ENCODE measurements around the gene TTLL7.

The TTLL7 gene

GRCh38 chr1:83998205-83998497 is 781 bp downstream of the TTLL7 start:
- TF ChIP-seq, protein P1, sequence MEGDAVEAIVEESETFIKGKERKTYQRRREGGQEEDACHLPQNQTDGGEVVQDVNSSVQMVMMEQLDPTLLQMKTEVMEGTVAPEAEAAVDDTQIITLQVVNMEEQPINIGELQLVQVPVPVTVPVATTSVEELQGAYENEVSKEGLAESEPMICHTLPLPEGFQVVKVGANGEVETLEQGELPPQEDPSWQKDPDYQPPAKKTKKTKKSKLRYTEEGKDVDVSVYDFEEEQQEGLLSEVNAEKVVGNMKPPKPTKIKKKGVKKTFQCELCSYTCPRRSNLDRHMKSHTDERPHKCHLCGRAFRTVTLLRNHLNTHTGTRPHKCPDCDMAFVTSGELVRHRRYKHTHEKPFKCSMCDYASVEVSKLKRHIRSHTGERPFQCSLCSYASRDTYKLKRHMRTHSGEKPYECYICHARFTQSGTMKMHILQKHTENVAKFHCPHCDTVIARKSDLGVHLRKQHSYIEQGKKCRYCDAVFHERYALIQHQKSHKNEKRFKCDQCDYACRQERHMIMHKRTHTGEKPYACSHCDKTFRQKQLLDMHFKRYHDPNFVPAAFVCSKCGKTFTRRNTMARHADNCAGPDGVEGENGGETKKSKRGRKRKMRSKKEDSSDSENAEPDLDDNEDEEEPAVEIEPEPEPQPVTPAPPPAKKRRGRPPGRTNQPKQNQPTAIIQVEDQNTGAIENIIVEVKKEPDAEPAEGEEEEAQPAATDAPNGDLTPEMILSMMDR (conservative IDR thresholded peaks at IDR 0.05; ENCODE audit: low read depth) = no peak
- H3K27ac ChIP-seq = no peak overlapping the region
- ChIA-PET CTCF (interaction anchor here (0.7 kb wide), 1 partner anchor 136 kb away, joined by 6 read pairs; no protein-coding TSS in a partner anchor), POLR2A (ENCODE audit: low non-redundant PET) (no interaction called here)
- DNase-seq (ENCODE audit: low spot score) = no peak

DNA sequence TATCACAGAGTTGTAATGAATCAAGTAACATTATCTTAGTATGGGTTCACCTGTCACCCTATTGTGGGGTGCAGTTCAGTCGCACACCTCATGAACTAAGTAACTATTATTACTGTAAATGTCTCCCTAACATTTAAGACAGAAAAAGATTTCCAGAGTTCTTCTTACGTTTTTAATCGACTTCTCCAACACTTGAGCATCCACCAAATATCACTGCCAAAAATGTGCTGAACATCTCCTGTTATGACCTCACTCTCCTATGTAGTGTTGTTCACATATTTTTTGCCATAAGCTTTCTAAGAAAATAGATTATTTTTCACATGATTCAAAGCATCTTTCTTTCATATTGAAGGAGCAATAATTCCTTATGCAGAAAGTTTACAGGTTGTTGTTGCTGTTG is 1.3 kb downstream of the TTLL7 start:
- CTCF ChIA-PET = interaction anchor here (0.6 kb wide), 1 partner anchor 9 kb away, joined by 5 read pairs; no protein-coding TSS in a partner anchor
- no peak overlapping the region for H3K27ac ChIP-seq
- POLR2A ChIA-PET (ENCODE audit: low non-redundant PET) = no interaction called here
- DNase-seq (ENCODE audit: low spot score) = no peak
- TF ChIP-seq, protein P1 (conservative IDR thresholded peaks at IDR 0.05; ENCODE audit: low read depth) = no peak

GRCh38 chr1:83996621-83997020 is 2.3 kb downstream of the TTLL7 start:
- DNase-seq (ENCODE audit: low spot score) = no peak
- POLR2A ChIA-PET (ENCODE audit: low non-redundant PET) = no interaction called here
- no peak overlapping the region for H3K27ac ChIP-seq
- TF ChIP-seq, protein P1 (conservative IDR thresholded peaks at IDR 0.05; ENCODE audit: low read depth) = no peak
- CTCF ChIA-PET = no interaction called here

DNA sequence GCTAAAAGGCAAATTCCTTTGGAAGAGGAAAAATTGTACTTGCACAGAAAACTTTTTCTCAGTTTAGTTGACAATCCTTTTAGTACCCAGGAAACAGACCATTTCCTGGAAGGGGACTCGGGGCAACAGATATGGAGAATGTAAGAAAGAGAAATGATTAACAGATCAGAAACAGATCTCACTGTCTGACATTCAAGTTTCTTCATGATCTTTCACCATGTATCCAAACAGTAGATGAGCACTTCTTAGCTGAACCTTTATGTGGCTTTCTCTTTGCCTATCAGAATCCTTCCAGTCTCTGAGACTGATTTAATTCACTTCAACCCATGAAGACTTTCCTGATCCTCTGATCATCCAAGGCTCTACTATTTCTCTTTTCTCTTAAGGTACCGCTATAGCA is 2.7 kb downstream of the TTLL7 start:
- DNase-seq (ENCODE audit: low spot score) = no peak
- H3K27ac ChIP-seq = no peak overlapping the region
- TF ChIP-seq, protein P1 (conservative IDR thresholded peaks at IDR 0.05; ENCODE audit: low read depth) = no peak
- POLR2A ChIA-PET (ENCODE audit: low non-redundant PET) = no interaction called here
- CTCF ChIA-PET = no interaction called here

- ChIA-PET CTCF (no interaction called here), POLR2A (ENCODE audit: low non-redundant PET) (no interaction called here)
- H3K27ac ChIP-seq = no peak overlapping the region
- TF ChIP-seq, protein P1 (conservative IDR thresholded peaks at IDR 0.05; ENCODE audit: low read depth) = no peak
- DNase-seq (ENCODE audit: low spot score) = no peak
Observed at GRCh38 chr1:83995649-83996048, 3.3 kb downstream of the TTLL7 start.

GRCh38 chr1:83994111-83994510 is 4.8 kb downstream of the TTLL7 start:
- TF ChIP-seq, protein P1 (conservative IDR thresholded peaks at IDR 0.05; ENCODE audit: low read depth) = no peak
- POLR2A ChIA-PET (ENCODE audit: low non-redundant PET) = no interaction called here

DNA sequence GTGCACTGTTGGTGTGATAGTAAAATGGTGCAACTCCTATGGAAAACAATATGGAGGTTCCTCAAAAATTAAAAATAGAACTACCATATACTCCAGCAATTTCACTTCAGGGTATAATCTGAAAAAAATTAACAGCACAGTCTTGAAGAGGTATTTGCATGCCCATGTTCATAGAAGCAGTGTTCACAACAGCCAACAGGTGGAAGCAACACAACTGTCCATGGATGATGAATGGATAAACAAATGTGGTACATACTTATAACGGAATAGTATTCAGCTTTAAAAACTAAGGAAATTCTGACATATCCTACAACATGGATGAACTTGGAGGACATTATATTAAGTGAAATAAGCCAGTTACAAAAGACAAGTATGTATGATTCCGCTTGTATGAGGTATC is 8.2 kb downstream of the TTLL7 start:
- TF ChIP-seq, protein P1 (conservative IDR thresholded peaks at IDR 0.05; ENCODE audit: low read depth) = no peak
- no peak overlapping the region for H3K27ac ChIP-seq
- no peak for DNase-seq (ENCODE audit: low spot score)
- CTCF ChIA-PET = interaction anchor here (0.6 kb wide), 1 partner anchor 411 kb away, joined by 3 read pairs; no protein-coding TSS in a partner anchor
- POLR2A ChIA-PET (ENCODE audit: low non-redundant PET) = no interaction called here

More at GRCh38 chr1:83994111-83994510, 4.8 kb downstream of the TTLL7 start:
- CTCF ChIA-PET = interaction anchor here (0.5 to 0.6 kb wide), 2 partner anchors 20 to 1480 kb away, joined by 3 read pairs; no protein-coding TSS in a partner anchor
- no peak for DNase-seq (ENCODE audit: low spot score)
- no peak overlapping the region for H3K27ac ChIP-seq
